ENCODE results near the gene TBX18.

DNA sequence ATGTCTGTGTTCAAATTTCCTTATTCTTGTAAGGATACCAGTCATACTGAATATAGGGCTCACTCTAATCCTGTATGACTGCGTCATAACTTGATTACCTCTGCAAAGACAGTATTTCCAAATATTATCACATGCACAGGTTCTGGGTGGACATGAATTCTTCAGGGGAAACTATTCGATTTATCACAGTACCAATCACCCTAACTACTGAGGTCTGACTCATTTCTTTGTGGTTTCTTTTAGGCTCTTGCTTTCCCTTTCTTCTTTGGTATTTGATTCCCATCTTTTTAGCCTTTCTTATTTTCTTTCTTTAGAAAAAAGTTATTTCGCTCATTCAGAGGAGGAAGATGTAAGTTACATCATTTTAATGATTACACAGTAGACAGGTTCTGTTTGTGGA is 40.3 kb upstream of the TBX18 start:
- TF ChIP-seq POLR2A (IDR thresholded peaks at IDR 0.05) (no peak), EP300 (IDR thresholded peaks at IDR 0.05) (no peak)
- TF ChIP-seq, protein P1, sequence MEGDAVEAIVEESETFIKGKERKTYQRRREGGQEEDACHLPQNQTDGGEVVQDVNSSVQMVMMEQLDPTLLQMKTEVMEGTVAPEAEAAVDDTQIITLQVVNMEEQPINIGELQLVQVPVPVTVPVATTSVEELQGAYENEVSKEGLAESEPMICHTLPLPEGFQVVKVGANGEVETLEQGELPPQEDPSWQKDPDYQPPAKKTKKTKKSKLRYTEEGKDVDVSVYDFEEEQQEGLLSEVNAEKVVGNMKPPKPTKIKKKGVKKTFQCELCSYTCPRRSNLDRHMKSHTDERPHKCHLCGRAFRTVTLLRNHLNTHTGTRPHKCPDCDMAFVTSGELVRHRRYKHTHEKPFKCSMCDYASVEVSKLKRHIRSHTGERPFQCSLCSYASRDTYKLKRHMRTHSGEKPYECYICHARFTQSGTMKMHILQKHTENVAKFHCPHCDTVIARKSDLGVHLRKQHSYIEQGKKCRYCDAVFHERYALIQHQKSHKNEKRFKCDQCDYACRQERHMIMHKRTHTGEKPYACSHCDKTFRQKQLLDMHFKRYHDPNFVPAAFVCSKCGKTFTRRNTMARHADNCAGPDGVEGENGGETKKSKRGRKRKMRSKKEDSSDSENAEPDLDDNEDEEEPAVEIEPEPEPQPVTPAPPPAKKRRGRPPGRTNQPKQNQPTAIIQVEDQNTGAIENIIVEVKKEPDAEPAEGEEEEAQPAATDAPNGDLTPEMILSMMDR (IDR thresholded peaks at IDR 0.05), result no peak
